B cell (primary cell): ENCODE results near the gene THAP5. TPM values are rescaled to one million over a fixed set of nuclear protein-coding genes. Genes with fewer than 3 reads are reported as not detected.

Experiments used
- ATAC-seq: fragments of 200-7000 bp; cut with Tn5 transposase; one replicate; pipeline ENCODE4 v1.10.0; 2021; ENCODE audit warnings: low read depth, mild to moderate bottlenecking, moderate number of reproducible peaks, moderate library complexity
- CTCF ChIA-PET: fragments of 350-600 bp; sonication (Branson Sonifier 250); formaldehyde crosslinking; loops from one replicate; lab custom pipeline; 2021; ENCODE audit warnings: antibody characterized with exemption, inconsistent platforms; lab: Charles Lee
- POLR2A ChIA-PET: fragments of 350-600 bp; sonication (Branson Sonifier 250); formaldehyde crosslinking; loops from one replicate; lab custom pipeline; 2021; ENCODE audit warnings: antibody characterized with exemption; lab: Charles Lee
- DNase-seq: peaks from one replicate; pipeline ENCODE4 v3.0.0; 2013
- H2AFZ ChIP-seq: 2 replicates; pipeline ENCODE4 v1.6.1; 2012; ENCODE audit warnings: mild to moderate bottlenecking, low read depth, low read length; ENCODE audit not compliant: insufficient read depth, poor library complexity, severe bottlenecking
- H3K27ac ChIP-seq, 2 donors: 1 replicate in 1 of 2; 2 replicates in 1 of 2; pipeline ENCODE4 v1.5.1; 2012 to 2013; ENCODE audit warnings: low read length in 2 of 2, mild to moderate bottlenecking in 2 of 2, moderate library complexity in 1 of 2
- H3K27me3 ChIP-seq, 4 experiments: fragments of 200-600 bp in 1 of 4; sonication (generic) in 1 of 4; replicated peaks in 1 of 4; 1 replicate in 2 of 4; 2 replicates in 2 of 4; pipeline versions ENCODE4 v1.6.1 to v1.7.0; 2013 to 2016; ENCODE audit warnings: low read length in 3 of 4, mild to moderate bottlenecking in 2 of 4, mixed read lengths in 1 of 4, moderate library complexity in 1 of 4; ENCODE audit not compliant: insufficient read depth in 4 of 4, control insufficient read depth in 3 of 4; ENCODE audit errors: control extremely low read depth in 1 of 4
- H3K36me3 ChIP-seq, 2 experiments: replicated peaks in 1 of 2; 1 replicate in 1 of 2; 2 replicates in 1 of 2; pipeline versions ENCODE4 v1.6.1 to v1.7.1; 2013; ENCODE audit warnings: low read length in 1 of 2; ENCODE audit not compliant: insufficient read depth in 2 of 2, control insufficient read depth in 1 of 2; ENCODE audit errors: control extremely low read depth in 1 of 2, extremely low read depth in 1 of 2
- H3K4me1 ChIP-seq, 2 donors: fragments of 200-600 bp in 1 of 2; sonication (generic) in 1 of 2; 1 replicate in 1 of 2; 2 replicates in 1 of 2; pipeline versions ENCODE4 v1.5.1 to v1.6.1; 2013 to 2017; ENCODE audit warnings: low read length in 2 of 2; ENCODE audit not compliant: control insufficient read depth in 2 of 2, insufficient read depth in 2 of 2
- H3K4me2 ChIP-seq: replicated peaks from 2 replicates; pipeline ENCODE3; 2012; ENCODE audit warnings: mild to moderate bottlenecking, low read depth, low read length; ENCODE audit not compliant: poor library complexity, severe bottlenecking
- H3K4me3 ChIP-seq, 5 experiments: fragments of 200-600 bp in 1 of 5; sonication (generic) in 1 of 5; 1 replicate in 3 of 5; 2 replicates in 2 of 5; pipeline versions ENCODE4 v1.5.1 to v1.7.0; 2011 to 2016; ENCODE audit warnings: low read length in 4 of 5, mild to moderate bottlenecking in 4 of 5, low read depth in 2 of 5, control low read depth in 1 of 5, moderate library complexity in 1 of 5; ENCODE audit not compliant: insufficient read depth in 1 of 5; ENCODE audit errors: control extremely low read depth in 1 of 5, extremely low read depth in 1 of 5
- H3K79me2 ChIP-seq: fragments of 200-600 bp; sonication (generic); one replicate; pipeline ENCODE4 v1.6.0; 2016; ENCODE audit warnings: low read length; ENCODE audit not compliant: control insufficient read depth, insufficient read depth
- H3K9ac ChIP-seq: fragments of 200-600 bp; sonication (generic); 2 replicates; pipeline ENCODE4 v1.6.1; 2017; ENCODE audit warnings: mild to moderate bottlenecking, low read length, moderate library complexity
- H3K9me3 ChIP-seq, 3 donors: one replicate each; pipeline versions ENCODE4 v1.6.1 to v1.7.1; 2013; ENCODE audit warnings: low read length in 2 of 3; ENCODE audit not compliant: control insufficient read depth in 2 of 3, insufficient read depth in 1 of 3; ENCODE audit errors: control extremely low read depth in 1 of 3
- H4K20me1 ChIP-seq: 2 replicates; pipeline ENCODE4 v1.6.0; 2012; ENCODE audit warnings: mild to moderate bottlenecking, low read length; ENCODE audit not compliant: insufficient read depth, control insufficient read depth, poor library complexity, severe bottlenecking
- H3K27ac Mint-ChIP-seq: one replicate; pipeline ENCODE4 v1.8.0; 2021; ENCODE audit warnings: mixed read lengths
- H3K27me3 Mint-ChIP-seq: one replicate; pipeline ENCODE4 v1.8.0; 2021; ENCODE audit warnings: mixed read lengths
- H3K4me1 Mint-ChIP-seq: one replicate; pipeline ENCODE4 v1.8.0; 2021; ENCODE audit warnings: mixed read lengths
- H3K4me3 Mint-ChIP-seq: one replicate; pipeline ENCODE4 v1.8.0; 2021; ENCODE audit warnings: mixed read lengths
- H3K9me3 Mint-ChIP-seq: one replicate; pipeline ENCODE4 v1.8.0; 2022; ENCODE audit warnings: mixed read lengths; ENCODE audit not compliant: insufficient read depth
- CTCF ChIP-seq: fragments of 200-600 bp; IDR thresholded peaks from one replicate; pipeline ENCODE4 v1.8.0; 2022; ENCODE audit warnings: antibody characterized with exemption, mild to moderate bottlenecking
- EZH2 ChIP-seq: IDR thresholded peaks from 2 replicates; pipeline ENCODE4 v1.6.1; 2012; ENCODE audit warnings: borderline replicate concordance, low read depth, mild to moderate bottlenecking, moderate library complexity, low read length; ENCODE audit not compliant: insufficient read depth, poor library complexity, severe bottlenecking
- WGBS: methylation state at CpG from one replicate; pipeline ENCODE4 v1.1.5; 2013; ENCODE audit warnings: missing lambda C conversion rate; ENCODE audit not compliant: insufficient coverage; 5-methylcytosine and 5-hydroxymethylcytosine counted together
- intact Hi-C: fragments of 100-400 bp; cut with micrococcal nuclease; formaldehyde crosslinking; loops from one replicate; pipeline ENCODE4 v1.10.0; 2022
- polyA plus RNA-seq: library from polyadenylated mRNA; depleted of rRNA; stranded (reverse); fragments of >200 nt; gene quantifications from 2 replicates; pipeline ENCODE4 v1.2.3, GENCODE V29; 2012
- total RNA-seq, 2 donors: library from RNA; stranded (reverse); fragments of 120-200 nt in 1 of 2; gene quantifications; 1 replicate in 1 of 2; 2 replicates in 1 of 2; pipeline versions ENCODE4 v1.2.3 to v1.2.4, GENCODE V29; 2013 to 2022

The THAP5 gene
- total and polyA plus RNA-seq, 2 donors (not counting 1 experiment from before 2014, with no cell fraction given), result 9.3 to 49.0 TPM

GRCh38 chr7:108568801-108569380 lies 615 bp downstream of the THAP5 start:
- Histone ChIP-seq H3K4me2 (peak overlapping the region; percentile 78), H2AFZ (peak overlapping the region; percentile 72), H3K79me2 (peaks cover 81% of the 10 kb centered on the region), H3K9ac (peak overlapping the region; percentile 95), H3K27me3 (no peaks in the 10 kb centered on the region), H3K36me3 (peaks cover 8 to 22% of the 10 kb centered on the region in 2 experiments), H3K4me1 (peaks cover 16 to 39% of the 10 kb centered on the region in 2 donors), H3K4me3 (peak overlapping the region; percentile 69 to 92 (median 89)), H4K20me1 (peaks cover under 1% of the 10 kb centered on the region), H3K27ac (peak overlapping the region; percentile 99 to 100), H3K9me3 (no peaks in the 10 kb centered on the region)
- H3K9me3 Mint-ChIP-seq, result no peaks in the 10 kb centered on the region
- DNase-seq (no peak), ATAC-seq (no peak)
- TF ChIP-seq EZH2, result no peak
- no peak for TF ChIP-seq CTCF
- POLR2A ChIA-PET, result interaction anchor here (0.6 to 3.0 kb wide), 7 partner anchors 14 to 70 kb away, joined by 3 to 58 read pairs (median 13); partner anchors contain the start of gene PNPLA8
- peak overlapping the region; percentile 98 for H3K27ac Mint-ChIP-seq
- CTCF ChIA-PET, result interaction anchor here (0.7 to 2.7 kb wide), 5 partner anchors 8 to 114 kb away, joined by 3 to 17 read pairs (median 6); partner anchors contain the start of gene PNPLA8
- H3K4me3 Mint-ChIP-seq, result peak overlapping the region; percentile 96
- no peaks in the 10 kb centered on the region for H3K27me3 Mint-ChIP-seq
- peaks cover 49% of the 10 kb centered on the region for H3K4me1 Mint-ChIP-seq
- intact Hi-C loops, result loop anchor here (1.0 to 10.0 kb wide), 7 partner anchors 17 to 826 kb away; partner anchors contain the start of genes DLD and PNPLA8
- WGBS, result 5% methylated on average over 21 of the region's 24 CpGs

- Histone ChIP-seq H2AFZ (no peak overlapping the region), H4K20me1 (no peaks in the 10 kb centered on the region), H3K4me1 (peaks cover 14 to 30% of the 10 kb centered on the region in 2 donors), H3K4me3 (no peak overlapping the region), H3K36me3 (peaks cover 4 to 8% of the 10 kb centered on the region in 2 experiments), H3K27me3 (no peaks in the 10 kb centered on the region), H3K4me2 (peak overlapping the region; percentile 28), H3K9me3 (no peaks in the 10 kb centered on the region), H3K79me2 (peaks cover 78% of the 10 kb centered on the region), H3K27ac (peak overlapping the region in 1 of 2 donors; percentile 63), H3K9ac (no peak overlapping the region)
- TF ChIP-seq CTCF (no peak), EZH2 (no peak)
- DNase-seq (no peak), ATAC-seq (no peak)
- intact Hi-C loops, result loop anchor here (10.0 kb wide), 1 partner anchor 671 kb away; the partner anchor contains the start of gene DLD
- H3K4me3 Mint-ChIP-seq, result no peak overlapping the region
- H3K27me3 Mint-ChIP-seq, result no peaks in the 10 kb centered on the region
- no peaks in the 10 kb centered on the region for H3K9me3 Mint-ChIP-seq
- H3K27ac Mint-ChIP-seq, result no peak overlapping the region
- CTCF ChIA-PET, result interaction anchor here (1.1 kb wide), 1 partner anchor 39 kb away, joined by 3 read pairs; no protein-coding TSS in a partner anchor
- POLR2A ChIA-PET, result no interaction called here
- H3K4me1 Mint-ChIP-seq, result peaks cover 44% of the 10 kb centered on the region
Measured at GRCh38 chr7:108565987-108566386, 3.5 kb downstream of the THAP5 start.
